ENCODE data around the gene HOXB7.

Gene HOXB7

GRCh38 chr17:48636177-48637018, 25.6 kb upstream of the HOXB7 start:
- no peak for DNase-seq

GRCh38 chr17:48634493-48635208, 23.8 kb upstream of the HOXB7 start:
- no peak for DNase-seq

DNA sequence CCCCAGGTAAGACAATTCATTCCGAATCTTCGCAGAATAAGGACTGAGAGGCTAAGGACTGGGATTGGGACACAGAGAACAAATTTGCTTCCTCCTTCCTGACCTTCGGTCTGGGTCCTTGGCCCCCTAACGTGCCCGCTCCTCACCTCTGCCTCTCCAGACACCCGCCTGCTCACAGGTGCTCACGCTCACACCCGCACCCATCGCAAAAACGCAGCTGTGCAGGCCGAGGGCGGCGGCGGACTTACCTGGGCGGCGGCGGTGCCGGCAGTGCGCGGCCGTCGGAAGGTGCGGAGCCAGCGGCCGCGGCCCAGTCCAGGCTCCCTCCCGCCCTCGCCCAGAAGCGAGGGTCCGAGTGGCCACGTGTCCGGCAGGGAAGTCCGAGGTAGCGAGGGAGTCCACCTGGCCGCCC, 22.5 kb upstream of the HOXB7 start:
- no peak for DNase-seq

DNA sequence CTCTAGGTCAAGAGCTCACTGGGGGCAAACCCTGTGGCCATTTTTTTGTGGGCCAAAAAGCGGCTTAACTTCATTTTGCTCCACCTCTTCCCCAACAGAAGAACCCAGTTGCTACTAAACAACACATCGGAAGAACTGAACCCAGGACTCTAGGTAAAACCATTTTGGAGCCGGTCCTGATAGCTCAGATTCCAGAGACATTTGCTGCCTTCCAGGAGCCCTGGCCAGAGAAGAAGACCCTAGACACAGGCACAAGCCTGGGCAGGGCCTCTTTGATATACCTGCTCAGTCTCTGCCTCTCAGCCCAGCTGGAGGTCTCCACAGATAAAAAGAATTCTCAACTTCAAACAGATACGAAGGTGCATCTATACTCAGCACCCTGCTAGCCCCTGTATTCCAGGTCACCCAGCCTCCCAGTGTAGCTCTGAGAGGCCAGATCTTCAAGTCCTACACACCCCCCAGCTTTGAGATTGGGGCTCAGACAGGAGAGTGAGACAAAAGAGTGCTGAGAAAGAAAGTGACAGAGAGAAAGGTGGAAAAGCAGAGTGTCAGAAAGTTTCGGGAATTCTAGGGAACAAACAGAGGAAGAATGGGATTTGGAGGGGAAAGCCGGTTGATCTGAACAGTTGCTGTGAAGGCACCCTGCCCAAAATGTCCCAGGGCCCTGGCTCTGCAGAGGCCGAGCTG, 21.9 kb upstream of the HOXB7 start:
- no peak for DNase-seq

- no peak for DNase-seq
Measured at GRCh38 chr17:48631693-48632578, 21.1 kb upstream of the HOXB7 start.

- no peak for DNase-seq
Measured at GRCh38 chr17:48630925-48631692, 20.3 kb upstream of the HOXB7 start.

DNA sequence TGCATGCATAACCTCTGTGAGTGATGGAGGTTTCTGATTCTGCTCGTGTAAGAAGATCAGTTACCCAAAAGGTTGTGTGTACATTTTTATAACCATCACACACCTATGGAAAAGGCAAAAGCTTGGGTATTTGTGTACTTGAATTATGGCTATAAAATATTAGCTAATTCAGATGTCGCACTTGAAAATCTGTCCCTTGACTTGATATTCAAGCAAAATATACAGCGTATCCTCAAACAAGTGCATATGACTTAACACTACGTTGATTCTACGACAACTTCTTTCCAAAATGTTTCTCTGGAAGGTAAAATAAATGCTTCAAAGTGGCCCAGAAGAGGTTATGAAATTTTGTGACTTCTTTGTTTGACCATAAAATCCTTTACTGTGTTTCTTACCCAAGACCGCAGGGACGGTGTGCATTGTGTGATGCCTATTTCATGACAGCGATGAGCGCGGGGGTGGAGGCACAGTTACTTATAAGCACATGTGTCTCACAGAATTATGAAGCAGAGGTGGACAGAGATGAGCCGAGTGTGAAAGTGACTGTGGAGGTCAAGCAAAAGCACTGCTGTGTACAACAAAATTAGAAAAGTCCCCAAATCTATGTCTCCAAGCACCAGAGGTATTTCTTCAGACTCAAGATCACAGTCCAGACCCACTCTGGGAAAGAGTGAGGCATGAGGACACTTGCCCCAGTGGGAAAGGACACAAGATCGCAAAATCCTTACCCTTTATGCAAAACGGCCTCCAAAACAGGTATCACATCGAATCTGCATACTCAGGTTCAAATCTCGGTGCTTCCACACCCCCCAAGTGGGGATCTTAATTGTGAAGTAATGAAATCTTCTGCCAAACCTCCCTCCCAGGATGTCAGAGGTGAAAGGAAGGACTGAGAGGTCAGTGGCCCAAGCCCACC, 19.4 kb upstream of the HOXB7 start:
- no peak for DNase-seq

GRCh38 chr17:48629411-48629759, 18.6 kb upstream of the HOXB7 start:
- no peak for DNase-seq

DNA sequence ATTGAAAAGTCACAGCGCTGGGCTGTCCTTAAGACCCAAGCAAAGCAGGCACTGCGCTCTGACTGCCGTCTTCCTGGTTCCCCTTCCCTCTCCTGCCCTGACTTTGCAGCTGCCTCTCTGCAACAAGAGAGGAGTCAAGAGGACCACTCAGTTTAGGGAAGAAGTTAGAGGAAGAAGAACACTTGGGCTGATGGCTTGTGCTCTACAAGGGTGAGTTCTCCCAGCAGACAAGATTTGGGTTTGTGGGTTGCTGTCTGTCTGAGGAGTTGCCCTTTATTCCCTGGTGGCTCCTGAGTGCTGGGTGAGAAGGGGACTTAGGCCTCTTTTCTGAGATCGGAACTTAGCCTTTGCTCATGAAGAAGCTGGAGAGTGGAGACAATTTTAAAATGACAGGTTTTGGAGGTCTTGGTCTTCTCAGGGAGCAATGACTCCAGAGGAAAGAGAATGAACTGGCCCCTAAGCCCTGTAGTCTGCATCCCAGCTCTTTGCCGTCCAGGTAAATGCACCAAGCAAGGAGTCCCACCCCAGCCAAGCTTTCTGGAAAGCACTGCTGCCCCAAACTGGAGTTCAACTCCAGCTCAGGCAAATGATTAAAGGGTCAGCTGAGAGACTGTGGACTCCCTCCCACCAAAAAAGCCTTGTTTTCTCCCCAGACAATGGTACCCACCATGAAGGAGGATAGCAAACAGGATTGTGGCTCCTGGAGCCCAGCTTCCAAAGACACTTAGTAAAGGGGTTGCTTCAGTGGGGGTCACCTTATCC, 18.0 kb upstream of the HOXB7 start:
- DNase-seq = no peak

- no peak for DNase-seq
Measured at GRCh38 chr17:48627623-48628521, 17.1 kb upstream of the HOXB7 start.

GRCh38 chr17:48627118-48627597, 16.3 kb upstream of the HOXB7 start:
- DNase-seq = no peak

DNA sequence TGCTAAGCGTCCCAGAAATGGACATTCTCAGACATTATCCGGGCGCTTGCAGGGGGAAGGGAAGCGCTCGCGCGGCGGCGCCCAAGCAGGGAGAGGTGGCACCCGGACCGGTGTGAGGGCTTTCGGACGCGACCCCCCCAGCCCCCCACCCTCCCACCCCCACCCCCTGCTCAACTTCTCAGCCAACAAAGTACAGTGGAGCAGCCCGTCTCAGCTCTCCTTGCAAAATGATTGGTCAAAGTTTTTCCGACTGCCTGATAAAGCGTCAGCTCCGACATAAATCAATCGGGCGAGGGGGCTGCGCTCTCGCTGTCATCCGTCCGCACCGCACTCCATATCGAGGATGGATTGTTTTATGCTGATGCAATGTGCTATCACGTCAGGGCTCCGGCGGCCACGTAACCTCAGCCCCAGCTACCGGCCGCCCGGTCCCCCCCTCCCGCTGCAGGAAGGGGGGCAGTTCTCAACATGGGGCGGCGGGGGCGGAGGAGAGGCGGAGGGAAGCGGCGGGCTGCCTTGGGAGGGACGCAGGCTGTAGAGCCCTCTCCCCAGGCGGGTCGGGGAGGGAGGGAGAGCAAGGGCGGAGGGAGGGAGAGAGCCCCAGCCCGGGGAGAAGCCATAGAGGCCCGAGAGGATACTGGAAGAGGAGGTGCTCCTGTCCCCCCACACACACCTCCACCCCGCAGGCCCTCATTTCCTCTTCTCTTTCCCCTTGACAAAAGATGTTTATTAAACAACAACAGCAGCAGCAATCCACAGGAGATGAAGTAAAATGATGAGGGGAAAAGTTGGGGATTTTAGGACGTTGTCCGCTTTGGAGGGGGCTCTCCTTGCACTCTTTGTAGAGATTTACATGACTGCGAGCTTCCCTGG, 15.7 kb upstream of the HOXB7 start, which contains the start of gene HOXB9:
HOXB9 (minus strand) TSS at position 114 of the 873 bp plus-strand sequence; CDS start at position 25, 89 bp downstream.
- no peak for DNase-seq

DNA sequence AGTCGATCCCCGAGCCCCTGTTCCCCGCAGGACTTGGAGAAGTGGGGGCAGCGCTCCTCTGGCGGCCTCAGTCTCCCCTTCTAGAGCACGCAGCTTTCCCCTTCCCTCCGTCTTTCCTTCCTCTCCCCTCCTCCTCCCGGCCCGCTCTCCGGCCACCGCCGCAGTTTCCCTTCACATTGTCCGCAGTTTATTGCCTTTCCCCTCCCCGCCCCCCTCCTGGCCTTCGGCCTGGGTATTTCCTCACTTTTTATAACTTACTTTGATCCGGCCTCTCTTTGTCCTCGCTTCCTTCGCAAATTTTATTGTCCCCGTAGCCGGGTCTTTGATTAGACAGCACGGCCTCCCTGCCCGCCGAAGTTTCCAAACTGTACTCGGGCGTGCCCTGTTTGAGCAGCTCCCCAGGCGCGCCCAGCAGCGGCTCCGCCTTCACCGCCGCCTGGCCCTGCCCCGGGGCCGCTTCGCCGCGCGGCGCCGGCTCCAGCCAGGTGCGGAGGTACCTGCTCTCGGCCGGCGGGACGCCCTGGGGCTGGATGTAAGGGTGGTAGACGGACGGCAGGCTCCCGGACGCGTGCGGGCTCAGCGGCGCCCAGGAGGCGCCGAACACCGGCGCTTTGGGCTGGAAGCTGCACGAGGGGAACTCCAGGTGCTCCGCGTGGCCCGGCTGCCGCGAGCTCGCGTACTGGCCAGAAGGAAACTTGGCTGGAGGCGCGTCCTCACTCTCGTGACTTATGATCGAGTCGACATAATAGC, 14.9 kb upstream of the HOXB7 start:
- no peak for DNase-seq

DNA sequence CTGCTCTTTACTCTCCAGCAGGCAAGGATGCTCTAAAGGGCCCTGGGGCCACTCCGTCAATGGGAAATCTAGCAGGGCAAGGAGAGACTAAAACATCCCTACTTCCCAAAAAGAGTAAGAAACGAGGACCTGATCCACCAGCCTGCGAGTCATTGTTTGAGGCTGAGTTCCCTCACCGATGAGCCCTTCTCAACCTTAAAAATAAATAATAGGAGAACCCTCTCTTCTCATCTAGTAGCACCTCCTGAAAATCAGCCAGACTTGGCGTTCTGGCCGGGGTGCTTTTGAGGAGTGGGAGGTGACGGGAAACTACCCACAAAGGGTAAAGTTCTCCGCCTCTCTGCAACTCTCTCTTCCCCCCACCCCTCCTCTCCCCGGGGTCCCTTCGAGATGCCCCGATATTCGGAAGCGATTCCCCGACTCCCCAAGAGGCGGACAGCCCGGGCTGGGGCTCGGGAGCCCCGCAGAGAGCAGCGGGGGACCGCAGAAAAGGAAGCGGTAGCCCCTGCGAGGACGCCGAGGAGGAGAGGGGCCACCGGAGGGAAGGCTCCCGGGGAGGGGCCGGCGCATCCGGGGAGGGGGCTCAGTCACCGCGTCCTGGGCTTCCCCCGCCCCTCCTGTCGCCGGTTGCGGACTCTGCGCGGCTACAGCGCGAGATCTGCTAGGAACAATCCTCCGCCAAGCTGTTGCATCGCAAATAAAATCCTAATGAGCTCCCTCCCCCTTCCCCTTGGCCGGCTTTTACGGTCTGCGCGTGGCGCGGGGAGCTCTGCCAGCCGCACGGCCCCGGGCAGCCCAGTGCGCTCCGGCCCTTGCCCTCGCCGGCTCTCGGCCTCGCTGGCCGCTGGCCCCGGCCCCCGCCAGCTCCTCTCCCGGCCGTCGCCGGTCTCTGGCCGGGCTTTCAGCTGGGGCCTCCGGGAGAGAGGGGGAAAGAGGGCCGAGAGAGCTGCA, 14.0 kb upstream of the HOXB7 start:
- no peak for DNase-seq

- DNase-seq = no peak
Measured at GRCh38 chr17:48624118-48624517, 13.3 kb upstream of the HOXB7 start.

DNA sequence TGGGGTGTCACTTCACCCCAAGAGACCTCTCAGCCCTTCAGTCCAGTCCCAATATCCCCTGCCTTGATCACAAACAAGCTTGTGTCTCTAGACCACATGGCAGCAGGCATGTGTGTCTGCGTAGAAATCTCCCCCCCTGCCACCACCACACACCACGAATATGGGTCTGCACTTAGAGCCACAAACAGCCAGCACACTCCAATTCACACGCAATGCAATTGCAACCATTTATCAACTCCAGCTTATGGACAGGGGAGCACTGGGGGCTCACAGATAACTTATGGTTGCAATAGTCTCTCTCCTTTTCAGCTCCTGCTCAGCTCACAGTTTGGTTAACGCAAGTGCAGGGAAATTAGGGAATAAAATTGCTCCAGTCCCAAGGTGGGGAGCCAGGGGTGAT, 12.8 kb upstream of the HOXB7 start:
- no peak for DNase-seq
